NT2/D1 (cell line): ENCODE data around the gene SHANK3.

Source experiments
- SUZ12 ChIP-seq: IDR thresholded peaks from 2 replicates; pipeline ENCODE4 v1.6.1; 2011; ENCODE audit not compliant: insufficient read length, insufficient read depth; ENCODE audit errors: extremely low read depth
- YY1 ChIP-seq: IDR thresholded peaks from 2 replicates; pipeline ENCODE4 v1.6.1; 2011; ENCODE audit not compliant: insufficient read length, insufficient read depth
- ZNF274 ChIP-seq: IDR thresholded peaks from 2 replicates; pipeline ENCODE4 v1.6.1; 2011; ENCODE audit warnings: mild to moderate bottlenecking, low read depth, low read length

DNA sequence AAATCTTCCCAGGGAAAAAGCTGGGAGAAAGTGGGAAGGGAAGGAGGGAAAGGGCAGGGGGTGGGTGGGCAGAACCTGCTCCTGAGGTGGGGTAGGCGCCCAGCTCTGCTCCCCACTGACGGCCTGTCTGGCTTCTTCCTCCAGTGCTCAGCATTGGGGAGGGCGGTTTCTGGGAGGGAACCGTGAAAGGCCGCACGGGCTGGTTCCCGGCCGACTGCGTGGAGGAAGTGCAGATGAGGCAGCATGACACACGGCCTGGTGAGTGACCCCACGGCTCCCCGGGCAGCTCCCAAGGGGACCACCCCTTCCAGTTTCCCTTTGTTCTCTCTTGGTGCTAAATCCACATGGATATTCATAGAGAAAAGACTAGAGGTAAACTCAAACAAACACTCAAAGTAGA, 25.9 kb downstream of the SHANK3 start:
- TF ChIP-seq ZNF274 (no peak), YY1 (no peak), SUZ12 (no peak)
